GM21737 (cell line): Measurements from ENCODE around the gene BAX.

ENCODE experiments used
- ATAC-seq: cut with Tn5 transposase; IDR thresholded peaks from one replicate; pipeline ENCODE4 v1.9.1; 2021; ENCODE audit warnings: mild to moderate bottlenecking, moderate library complexity; ENCODE audit not compliant: unreplicated experiment

BAX gene

GRCh38 chr19:48928164-48929025 lies 26.3 kb upstream of the BAX start:
- ATAC-seq, result no peak

GRCh38 chr19:48933382-48933932 lies 21.2 kb upstream of the BAX start, which contains the start of gene DHDH:
TSS of gene DHDH (plus strand) at chr19:48933699. CDS start at chr19:48933722, 23 bp downstream.
- no peak for ATAC-seq

- ATAC-seq, result no peak
These were observed 19.8 kb upstream of the BAX start for GRCh38 chr19:48934837-48935236.

GRCh38 chr19:48935864-48936263 lies 18.8 kb upstream of the BAX start:
- ATAC-seq, result no peak

- no peak for ATAC-seq
These were observed 16.4 kb upstream of the BAX start for GRCh38 chr19:48938256-48938655.

GRCh38 chr19:48940902-48941301 lies 13.8 kb upstream of the BAX start:
- ATAC-seq, result no peak

- ATAC-seq, result no peak
These were observed 11.6 kb upstream of the BAX start for GRCh38 chr19:48943081-48943480.

- ATAC-seq, result no peak
These were observed 9.3 kb upstream of the BAX start for GRCh38 chr19:48945415-48945814.

GRCh38 chr19:48945817-48946216 lies 8.9 kb upstream of the BAX start:
- no peak for ATAC-seq

- ATAC-seq, result no peak
These were observed 8.0 kb upstream of the BAX start for GRCh38 chr19:48946463-48947257.

GRCh38 chr19:48947258-48947542 lies 7.5 kb upstream of the BAX start:
- ATAC-seq, result no peak

GRCh38 chr19:48950159-48950558 lies 4.5 kb upstream of the BAX start:
- ATAC-seq, result no peak

GRCh38 chr19:48950830-48951519 lies 3.7 kb upstream of the BAX start:
- ATAC-seq, result no peak

GRCh38 chr19:48953141-48953540 lies 1.5 kb upstream of the BAX start:
- ATAC-seq, result no peak

- ATAC-seq, result no peak
These were observed 583 bp upstream of the BAX start for GRCh38 chr19:48953990-48954594.

GRCh38 chr19:48955308-48955958 lies 758 bp downstream of the BAX start:
- ATAC-seq, result peak; percentile 21

- ATAC-seq, result no peak
These were observed 3.3 kb downstream of the BAX start for GRCh38 chr19:48958006-48958405.

- no peak for ATAC-seq
These were observed 4.9 kb downstream of the BAX start for GRCh38 chr19:48959341-48960239.

- ATAC-seq, result no peak
These were observed 6.5 kb downstream of the BAX start for GRCh38 chr19:48961051-48961649.
